DOHH2 (cell line): ENCODE results near the gene NUP93.

Source experiments
- EZH2phosphoT487 ChIP-seq: fragments of 200-600 bp; sonication (generic); IDR thresholded peaks from 2 replicates; pipeline ENCODE4 v1.6.1; 2017; ENCODE audit warnings: borderline replicate concordance, mild to moderate bottlenecking, antibody characterized with exemption, low read length, moderate library complexity, mixed read lengths
- TF ChIP-seq, protein P1 (sequence below): fragments of 200-600 bp; sonication (generic); IDR thresholded peaks from one replicate; pipeline ENCODE4 v1.5.1; 2014; ENCODE audit warnings: antibody characterized with exemption, mild to moderate bottlenecking, low read depth, low read length; ENCODE audit not compliant: poor library complexity, severe bottlenecking

DNA sequence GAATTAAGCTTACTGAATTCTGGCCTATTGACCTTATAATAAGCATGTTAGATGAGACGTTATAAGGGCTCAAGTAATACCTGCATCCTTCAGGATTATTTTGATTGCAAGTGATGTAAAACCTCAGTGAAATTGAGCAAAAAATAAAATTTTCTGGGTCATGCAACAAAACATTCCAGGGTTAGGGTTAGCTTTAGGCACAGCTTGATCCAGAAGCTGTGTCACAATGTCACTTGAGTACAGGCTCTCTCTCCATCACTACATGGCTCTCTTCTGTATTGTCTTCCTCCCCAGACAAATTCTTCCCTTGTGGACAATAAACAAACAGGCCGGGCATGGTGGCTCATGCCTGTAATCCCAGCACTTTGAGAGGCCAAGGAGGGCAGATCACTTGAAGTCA lies 3.6 kb upstream of the NUP93 start:
- TF ChIP-seq, protein P1, sequence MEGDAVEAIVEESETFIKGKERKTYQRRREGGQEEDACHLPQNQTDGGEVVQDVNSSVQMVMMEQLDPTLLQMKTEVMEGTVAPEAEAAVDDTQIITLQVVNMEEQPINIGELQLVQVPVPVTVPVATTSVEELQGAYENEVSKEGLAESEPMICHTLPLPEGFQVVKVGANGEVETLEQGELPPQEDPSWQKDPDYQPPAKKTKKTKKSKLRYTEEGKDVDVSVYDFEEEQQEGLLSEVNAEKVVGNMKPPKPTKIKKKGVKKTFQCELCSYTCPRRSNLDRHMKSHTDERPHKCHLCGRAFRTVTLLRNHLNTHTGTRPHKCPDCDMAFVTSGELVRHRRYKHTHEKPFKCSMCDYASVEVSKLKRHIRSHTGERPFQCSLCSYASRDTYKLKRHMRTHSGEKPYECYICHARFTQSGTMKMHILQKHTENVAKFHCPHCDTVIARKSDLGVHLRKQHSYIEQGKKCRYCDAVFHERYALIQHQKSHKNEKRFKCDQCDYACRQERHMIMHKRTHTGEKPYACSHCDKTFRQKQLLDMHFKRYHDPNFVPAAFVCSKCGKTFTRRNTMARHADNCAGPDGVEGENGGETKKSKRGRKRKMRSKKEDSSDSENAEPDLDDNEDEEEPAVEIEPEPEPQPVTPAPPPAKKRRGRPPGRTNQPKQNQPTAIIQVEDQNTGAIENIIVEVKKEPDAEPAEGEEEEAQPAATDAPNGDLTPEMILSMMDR, result no peak
- TF ChIP-seq EZH2phosphoT487, result no peak
